ENCODE measurements around the gene HTD2. TPM values are rescaled to one million over a fixed set of nuclear protein-coding genes. Genes with fewer than 3 reads are reported as not detected.
"Not testable (repeated sequence)": the region's sequence is repeated elsewhere in the genome, so short reads cannot be mapped to it uniquely, and the experiment has no call there.

HTD2 gene
- total RNA-seq, 1 donor from 2014 or later: 0.53 TPM

DNA sequence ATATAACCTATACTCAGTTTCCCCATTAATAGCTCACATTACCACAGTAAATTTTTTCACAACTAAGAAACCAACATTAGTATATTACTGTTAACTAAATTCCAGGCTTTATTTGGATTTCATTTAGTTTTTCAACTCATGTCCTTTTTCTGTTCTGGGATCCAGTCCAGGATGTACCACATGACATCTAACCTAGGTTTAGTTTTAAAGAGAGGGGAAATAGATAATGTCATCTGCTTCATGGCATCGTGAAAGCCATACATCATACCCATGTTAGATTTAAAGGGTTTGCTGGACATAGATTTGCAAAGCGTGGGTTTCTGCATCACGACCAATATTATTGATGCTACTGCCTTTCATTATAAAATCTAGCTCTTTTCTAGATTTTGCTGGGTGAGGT, 33.4 kb upstream of the HTD2 start:
- no peak overlapping the region for H3K27ac ChIP-seq
- peaks cover 3 to 15% of the 10 kb centered on the region in 2 donors for H3K36me3 ChIP-seq
- no peaks in the 10 kb centered on the region for H3K9me3 ChIP-seq
- H3K4me3 ChIP-seq: no peak overlapping the region
- no peaks in the 10 kb centered on the region for H3K4me1 ChIP-seq
- TF ChIP-seq, protein P1, sequence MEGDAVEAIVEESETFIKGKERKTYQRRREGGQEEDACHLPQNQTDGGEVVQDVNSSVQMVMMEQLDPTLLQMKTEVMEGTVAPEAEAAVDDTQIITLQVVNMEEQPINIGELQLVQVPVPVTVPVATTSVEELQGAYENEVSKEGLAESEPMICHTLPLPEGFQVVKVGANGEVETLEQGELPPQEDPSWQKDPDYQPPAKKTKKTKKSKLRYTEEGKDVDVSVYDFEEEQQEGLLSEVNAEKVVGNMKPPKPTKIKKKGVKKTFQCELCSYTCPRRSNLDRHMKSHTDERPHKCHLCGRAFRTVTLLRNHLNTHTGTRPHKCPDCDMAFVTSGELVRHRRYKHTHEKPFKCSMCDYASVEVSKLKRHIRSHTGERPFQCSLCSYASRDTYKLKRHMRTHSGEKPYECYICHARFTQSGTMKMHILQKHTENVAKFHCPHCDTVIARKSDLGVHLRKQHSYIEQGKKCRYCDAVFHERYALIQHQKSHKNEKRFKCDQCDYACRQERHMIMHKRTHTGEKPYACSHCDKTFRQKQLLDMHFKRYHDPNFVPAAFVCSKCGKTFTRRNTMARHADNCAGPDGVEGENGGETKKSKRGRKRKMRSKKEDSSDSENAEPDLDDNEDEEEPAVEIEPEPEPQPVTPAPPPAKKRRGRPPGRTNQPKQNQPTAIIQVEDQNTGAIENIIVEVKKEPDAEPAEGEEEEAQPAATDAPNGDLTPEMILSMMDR (IDR thresholded peaks at IDR 0.05): no peak
- no peaks in the 10 kb centered on the region for H3K27me3 ChIP-seq
- intact Hi-C loops (cut with DNase I): no loop called here
- DNase-seq (ENCODE audit: low spot score in 2 of 2): no peak

DNA sequence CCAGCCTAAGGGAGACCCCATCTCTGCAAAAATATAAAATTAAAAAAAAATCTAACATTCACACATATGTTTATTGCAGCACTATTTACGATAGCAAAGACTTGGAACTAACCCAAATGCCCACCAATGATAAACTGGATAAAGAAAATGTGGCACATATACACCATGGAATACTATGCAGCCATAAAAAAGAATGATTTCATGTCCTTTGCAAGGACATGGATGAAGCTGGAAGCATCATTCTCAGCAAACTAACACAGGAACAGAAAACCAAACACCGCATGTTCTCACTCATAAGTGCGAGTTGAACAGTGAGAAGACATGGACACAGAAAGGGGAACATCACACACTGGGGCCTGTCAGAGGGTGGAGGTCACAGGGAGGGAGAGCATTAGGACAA, 33.0 kb upstream of the HTD2 start:
- H3K36me3 ChIP-seq: peaks cover 3 to 15% of the 10 kb centered on the region in 2 donors
- H3K4me1 ChIP-seq; DNase-seq (ENCODE audit: low spot score in 2 of 2); H3K9me3 ChIP-seq; H3K27me3 ChIP-seq; intact Hi-C loops (cut with DNase I); H3K4me3 ChIP-seq; H3K27ac ChIP-seq: not testable (repeated sequence)

DNA sequence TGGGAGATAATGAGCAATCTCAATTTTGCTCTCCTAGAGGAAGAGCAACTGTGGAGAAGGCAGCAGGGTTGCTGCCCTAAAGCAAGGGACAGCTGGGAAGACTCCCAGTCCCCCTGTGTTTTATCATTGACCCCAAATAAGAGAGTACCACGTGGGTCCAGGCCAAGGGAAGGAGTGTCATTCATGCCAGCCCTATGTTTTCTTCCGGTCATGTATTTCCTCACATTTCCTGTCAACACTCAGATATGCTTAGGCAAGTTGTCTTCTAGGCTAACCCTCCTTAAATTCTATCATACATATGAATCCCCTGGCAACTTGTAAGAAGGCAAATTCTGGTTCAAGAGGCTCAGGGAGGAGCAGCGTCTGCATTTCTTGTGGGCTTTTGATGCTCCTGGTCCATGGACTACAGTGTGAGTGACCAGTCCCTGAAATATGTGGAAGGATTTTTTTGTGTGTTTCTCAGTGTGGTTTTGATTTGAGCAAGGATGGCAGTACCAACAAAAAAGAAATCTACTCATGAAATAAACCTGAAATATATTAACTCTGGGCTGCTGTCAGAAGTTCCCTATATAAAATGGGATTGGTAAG, 32.2 kb upstream of the HTD2 start:
- intact Hi-C loops (cut with DNase I): no loop called here
- Histone ChIP-seq H3K27me3 (no peaks in the 10 kb centered on the region), H3K9me3 (no peaks in the 10 kb centered on the region), H3K4me1 (no peaks in the 10 kb centered on the region), H3K4me3 (no peak overlapping the region), H3K27ac (no peak overlapping the region), H3K36me3 (peaks cover 0 to 10% of the 10 kb centered on the region in 2 donors)
- no peak for DNase-seq (ENCODE audit: low spot score in 2 of 2)
- TF ChIP-seq, protein P1 (IDR thresholded peaks at IDR 0.05): no peak

DNA sequence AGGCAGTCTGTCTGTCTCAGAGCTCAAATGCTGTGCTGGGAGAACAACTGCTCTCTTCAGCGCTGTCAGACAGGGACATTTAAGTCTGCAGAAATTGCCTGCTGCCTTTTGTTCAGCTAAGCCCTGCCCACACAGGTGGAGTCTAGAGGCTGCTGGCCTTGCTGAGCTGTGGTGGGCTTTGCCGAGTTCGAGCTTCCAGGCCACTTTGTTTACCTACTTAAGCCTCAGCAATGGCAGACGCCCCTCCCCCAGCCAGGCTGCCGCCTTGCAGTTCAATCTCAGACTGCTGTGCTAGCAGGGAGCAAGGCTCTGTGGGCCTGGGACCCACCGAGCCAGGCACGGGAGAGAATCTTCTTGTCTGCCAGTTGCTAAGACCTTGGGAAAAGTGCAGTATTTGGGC, 25.3 kb upstream of the HTD2 start:
- H3K4me1 ChIP-seq: no peaks in the 10 kb centered on the region
- no peak overlapping the region for H3K4me3 ChIP-seq
- TF ChIP-seq, protein P1 (IDR thresholded peaks at IDR 0.05): no peak
- H3K36me3 ChIP-seq: peaks cover 6 to 16% of the 10 kb centered on the region in 2 donors
- intact Hi-C loops (cut with DNase I): no loop called here
- H3K27me3 ChIP-seq: no peaks in the 10 kb centered on the region
- no peak for DNase-seq (ENCODE audit: low spot score in 2 of 2)
- H3K9me3 ChIP-seq: no peaks in the 10 kb centered on the region
- no peak overlapping the region for H3K27ac ChIP-seq

DNA sequence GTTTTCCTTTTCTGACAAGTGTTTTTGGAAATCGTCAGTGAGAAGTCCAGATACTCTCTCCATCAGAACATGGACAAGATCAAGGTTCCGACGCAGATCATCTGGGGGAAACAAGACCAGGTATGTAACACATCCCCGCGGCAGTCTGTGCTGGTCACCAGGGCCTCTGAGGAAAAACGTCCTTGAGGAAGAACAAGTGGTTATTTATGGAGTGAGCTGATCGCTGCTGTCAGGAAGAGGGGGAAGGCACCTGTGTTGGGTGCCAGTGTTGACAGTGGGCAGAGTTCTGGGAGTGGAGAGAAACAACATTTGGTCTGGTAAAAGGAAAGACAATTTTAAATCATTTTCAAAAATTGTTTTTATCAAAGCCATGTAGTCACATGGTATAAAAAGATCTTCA, 21.0 kb upstream of the HTD2 start:
- DNase-seq (ENCODE audit: low spot score in 2 of 2): no peak
- intact Hi-C loops (cut with DNase I): no loop called here

DNA sequence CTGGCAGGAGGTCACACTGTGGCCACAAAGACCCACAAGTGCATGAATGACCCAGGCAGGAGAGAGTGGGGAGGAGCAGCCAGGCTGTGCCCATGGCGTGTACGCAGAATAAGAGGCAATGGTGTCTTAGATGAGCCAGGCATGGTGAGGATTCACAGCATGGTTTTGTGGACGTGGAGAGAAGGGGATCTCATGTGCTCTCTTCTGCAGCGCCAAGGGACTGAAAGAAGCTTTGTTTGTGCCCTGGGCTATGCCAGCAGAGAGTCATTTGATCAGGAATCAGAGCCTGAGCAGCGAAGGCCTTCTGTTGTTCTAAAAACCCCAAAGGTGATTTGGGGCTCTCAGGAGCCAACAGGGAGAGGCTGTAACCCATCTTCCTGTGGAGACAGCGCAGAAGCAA, 19.0 kb upstream of the HTD2 start:
- TF ChIP-seq, protein P1 (IDR thresholded peaks at IDR 0.05): no peak
- Histone ChIP-seq H3K27me3 (no peaks in the 10 kb centered on the region), H3K4me3 (no peak overlapping the region), H3K27ac (no peak overlapping the region), H3K36me3 (peaks cover 4 to 26% of the 10 kb centered on the region in 2 donors), H3K4me1 (no peaks in the 10 kb centered on the region), H3K9me3 (no peaks in the 10 kb centered on the region)
- intact Hi-C loops (cut with DNase I): no loop called here
- no peak for DNase-seq (ENCODE audit: low spot score in 2 of 2)

More for the DNA sequence above, 21.0 kb upstream of the HTD2 start:
- H3K4me3 ChIP-seq: no peak overlapping the region
- H3K9me3 ChIP-seq: no peaks in the 10 kb centered on the region
- no peak overlapping the region for H3K27ac ChIP-seq
- H3K36me3 ChIP-seq: peaks cover 6 to 35% of the 10 kb centered on the region in 2 donors
- no peaks in the 10 kb centered on the region for H3K27me3 ChIP-seq
- no peaks in the 10 kb centered on the region for H3K4me1 ChIP-seq
- TF ChIP-seq, protein P1 (IDR thresholded peaks at IDR 0.05): no peak

Data from ascending aorta (tissue), 2 donors.